Measurements from ENCODE around the gene BBS9.

BBS9 gene

GRCh38 chr7:33422825-33423645 lies 293.7 kb downstream of the BBS9 start:
- Histone ChIP-seq H3K4me1 (ENCODE audit: control insufficient read depth, insufficient read depth, low read length) (peaks cover 9% of the 10 kb centered on the region), H3K9ac (ENCODE audit: low read depth, low read length) (no peak overlapping the region)

GRCh38 chr7:33423646-33424020 lies 294.3 kb downstream of the BBS9 start:
- no peak overlapping the region for H3K4me3 ChIP-seq (ENCODE audit: low read depth, low read length)
- no peak overlapping the region for H3K9ac ChIP-seq (ENCODE audit: low read depth, low read length)
- no peaks in the 10 kb centered on the region for H3K27me3 ChIP-seq (ENCODE audit: control insufficient read depth, insufficient read depth, low read length)
- H3K36me3 ChIP-seq (ENCODE audit: control insufficient read depth, insufficient read depth, low read length) = no peaks in the 10 kb centered on the region
- peaks cover 3% of the 10 kb centered on the region for H3K4me1 ChIP-seq (ENCODE audit: control insufficient read depth, insufficient read depth, low read length)
- H3K9me3 ChIP-seq (ENCODE audit: control insufficient read depth, insufficient read depth, low read length) = no peaks in the 10 kb centered on the region

More at GRCh38 chr7:33422825-33423645, 293.7 kb downstream of the BBS9 start:
- H3K27me3 ChIP-seq (ENCODE audit: control insufficient read depth, insufficient read depth, low read length) = no peaks in the 10 kb centered on the region
- no peak overlapping the region for H3K4me3 ChIP-seq (ENCODE audit: low read depth, low read length)
- H3K36me3 ChIP-seq (ENCODE audit: control insufficient read depth, insufficient read depth, low read length) = no peaks in the 10 kb centered on the region
- H3K9me3 ChIP-seq (ENCODE audit: control insufficient read depth, insufficient read depth, low read length) = no peaks in the 10 kb centered on the region

DNA sequence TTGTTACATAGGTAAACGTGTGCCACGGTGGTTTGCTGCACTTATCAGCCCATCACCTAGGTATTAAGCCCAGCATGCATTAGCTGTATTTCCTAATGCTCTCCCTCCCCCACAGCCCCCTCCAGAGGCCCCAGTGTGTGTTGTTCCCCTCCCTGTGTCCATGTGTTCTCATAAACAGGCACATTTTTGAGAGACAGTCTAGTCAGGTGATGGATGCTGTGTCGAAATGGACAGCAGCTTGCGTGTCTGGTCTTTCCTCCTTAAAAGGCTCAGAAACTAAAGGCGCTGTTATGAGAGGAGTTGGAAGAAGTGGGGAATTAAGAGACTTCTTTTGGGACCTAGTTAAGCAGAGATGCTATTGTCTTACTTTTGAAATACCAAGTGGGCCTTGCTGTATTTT lies 296.0 kb downstream of the BBS9 start:
- Histone ChIP-seq H3K4me1 (ENCODE audit: control insufficient read depth, insufficient read depth, low read length) (no peaks in the 10 kb centered on the region), H3K4me3 (ENCODE audit: low read depth, low read length) (no peak overlapping the region), H3K36me3 (ENCODE audit: control insufficient read depth, insufficient read depth, low read length) (no peaks in the 10 kb centered on the region), H3K27me3 (ENCODE audit: control insufficient read depth, insufficient read depth, low read length) (no peaks in the 10 kb centered on the region), H3K9ac (ENCODE audit: low read depth, low read length) (no peak overlapping the region), H3K9me3 (ENCODE audit: control insufficient read depth, insufficient read depth, low read length) (no peaks in the 10 kb centered on the region)

DNA sequence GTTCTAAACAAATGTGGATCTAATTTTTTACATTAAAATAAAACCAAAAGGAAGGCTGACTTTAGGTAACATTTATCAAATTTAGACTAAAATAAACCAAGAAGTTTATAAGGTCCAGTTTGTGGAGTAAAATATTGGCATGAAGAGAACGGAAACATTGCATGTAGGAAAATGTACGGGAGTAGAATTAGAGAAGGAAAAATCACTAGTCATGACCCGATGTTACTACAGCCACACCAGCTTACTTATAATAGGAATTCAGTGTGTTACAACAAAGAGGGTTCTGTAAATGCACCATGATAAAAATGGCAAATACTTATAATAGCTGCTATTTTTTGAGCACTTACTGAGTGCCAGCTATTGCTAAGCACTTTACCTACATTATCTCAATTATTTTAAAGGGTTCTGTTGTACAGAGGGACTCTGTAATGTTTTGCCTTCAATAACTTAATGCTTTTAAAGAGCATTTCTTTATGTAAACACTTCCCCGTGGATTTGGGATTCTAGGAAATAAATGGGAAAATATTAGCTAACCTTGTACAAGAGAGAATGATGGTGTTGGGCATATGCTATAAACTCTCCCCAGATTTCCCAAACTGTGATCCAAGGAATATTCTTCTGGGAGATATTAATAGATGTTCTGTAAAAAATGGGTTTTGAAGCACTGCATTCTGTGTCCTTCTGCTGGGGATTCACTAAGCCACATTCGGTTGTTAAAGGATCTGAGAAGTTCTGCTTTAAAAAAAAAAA lies 296.7 kb downstream of the BBS9 start:
- Histone ChIP-seq H3K27me3 (ENCODE audit: control insufficient read depth, insufficient read depth, low read length) (no peaks in the 10 kb centered on the region), H3K9me3 (ENCODE audit: control insufficient read depth, insufficient read depth, low read length) (no peaks in the 10 kb centered on the region), H3K36me3 (ENCODE audit: control insufficient read depth, insufficient read depth, low read length) (no peaks in the 10 kb centered on the region), H3K4me3 (ENCODE audit: low read depth, low read length) (no peak overlapping the region), H3K4me1 (ENCODE audit: control insufficient read depth, insufficient read depth, low read length) (no peaks in the 10 kb centered on the region), H3K9ac (ENCODE audit: low read depth, low read length) (no peak overlapping the region)

DNA sequence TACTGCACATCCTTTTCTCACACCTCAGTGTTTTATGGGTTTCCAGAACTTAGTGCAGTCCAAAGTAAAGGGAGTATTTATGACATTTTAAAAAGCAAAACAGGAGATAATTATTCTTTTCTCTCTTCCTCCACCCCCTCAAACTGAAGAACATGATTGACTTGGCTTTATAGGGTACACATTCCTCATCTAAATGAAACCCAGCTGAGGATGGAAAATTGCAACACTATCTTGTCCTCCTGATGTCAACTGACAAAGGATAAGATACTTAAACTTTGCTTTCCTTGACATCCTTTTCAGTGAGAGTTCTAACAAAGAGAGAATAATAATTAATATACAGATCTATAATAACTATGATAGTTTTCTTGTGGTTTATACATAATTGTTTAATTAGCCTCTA lies 299.1 kb downstream of the BBS9 start:
- H3K9me3 ChIP-seq (ENCODE audit: control insufficient read depth, insufficient read depth, low read length) = no peaks in the 10 kb centered on the region
- H3K4me3 ChIP-seq (ENCODE audit: low read depth, low read length) = no peak overlapping the region
- no peak overlapping the region for H3K9ac ChIP-seq (ENCODE audit: low read depth, low read length)
- H3K4me1 ChIP-seq (ENCODE audit: control insufficient read depth, insufficient read depth, low read length) = no peaks in the 10 kb centered on the region
- no peaks in the 10 kb centered on the region for H3K36me3 ChIP-seq (ENCODE audit: control insufficient read depth, insufficient read depth, low read length)
- no peaks in the 10 kb centered on the region for H3K27me3 ChIP-seq (ENCODE audit: control insufficient read depth, insufficient read depth, low read length)

DNA sequence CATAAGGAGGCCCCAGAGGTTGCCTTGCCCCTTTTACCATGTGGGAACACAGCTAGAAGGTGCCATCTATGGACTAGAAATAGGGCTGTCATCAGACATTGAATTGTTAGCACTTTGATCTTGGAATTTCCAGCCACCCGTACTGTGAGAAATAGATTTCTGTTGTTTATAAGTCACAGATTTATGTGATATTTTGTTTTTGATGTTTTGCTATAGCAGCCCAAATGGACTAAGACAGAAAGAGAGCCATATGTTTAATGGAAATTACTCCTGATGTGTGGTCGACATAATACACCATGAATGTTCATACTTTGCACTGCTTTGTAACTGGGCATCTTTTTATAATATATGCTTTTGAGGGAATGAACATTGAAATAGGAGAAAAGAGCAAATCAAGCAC lies 302.2 kb downstream of the BBS9 start:
- no peaks in the 10 kb centered on the region for H3K4me1 ChIP-seq (ENCODE audit: control insufficient read depth, insufficient read depth, low read length)
- H3K9ac ChIP-seq (ENCODE audit: low read depth, low read length) = no peak overlapping the region
- no peaks in the 10 kb centered on the region for H3K9me3 ChIP-seq (ENCODE audit: control insufficient read depth, insufficient read depth, low read length)
- H3K36me3 ChIP-seq (ENCODE audit: control insufficient read depth, insufficient read depth, low read length) = no peaks in the 10 kb centered on the region
- no peaks in the 10 kb centered on the region for H3K27me3 ChIP-seq (ENCODE audit: control insufficient read depth, insufficient read depth, low read length)
- H3K4me3 ChIP-seq (ENCODE audit: low read depth, low read length) = no peak overlapping the region

GRCh38 chr7:33432821-33433220 lies 303.5 kb downstream of the BBS9 start:
- no peak overlapping the region for H3K4me3 ChIP-seq (ENCODE audit: low read depth, low read length)
- no peaks in the 10 kb centered on the region for H3K9me3 ChIP-seq (ENCODE audit: control insufficient read depth, insufficient read depth, low read length)
- H3K27me3 ChIP-seq (ENCODE audit: control insufficient read depth, insufficient read depth, low read length) = no peaks in the 10 kb centered on the region
- no peak overlapping the region for H3K9ac ChIP-seq (ENCODE audit: low read depth, low read length)
- no peaks in the 10 kb centered on the region for H3K36me3 ChIP-seq (ENCODE audit: control insufficient read depth, insufficient read depth, low read length)
- no peaks in the 10 kb centered on the region for H3K4me1 ChIP-seq (ENCODE audit: control insufficient read depth, insufficient read depth, low read length)

- H3K4me3 ChIP-seq (ENCODE audit: low read depth, low read length) = no peak overlapping the region
- no peaks in the 10 kb centered on the region for H3K9me3 ChIP-seq (ENCODE audit: control insufficient read depth, insufficient read depth, low read length)
- H3K4me1 ChIP-seq (ENCODE audit: control insufficient read depth, insufficient read depth, low read length) = no peaks in the 10 kb centered on the region
- no peak overlapping the region for H3K9ac ChIP-seq (ENCODE audit: low read depth, low read length)
- no peaks in the 10 kb centered on the region for H3K27me3 ChIP-seq (ENCODE audit: control insufficient read depth, insufficient read depth, low read length)
- H3K36me3 ChIP-seq (ENCODE audit: control insufficient read depth, insufficient read depth, low read length) = no peaks in the 10 kb centered on the region
Observed at GRCh38 chr7:33433357-33433756, 304.0 kb downstream of the BBS9 start.

DNA sequence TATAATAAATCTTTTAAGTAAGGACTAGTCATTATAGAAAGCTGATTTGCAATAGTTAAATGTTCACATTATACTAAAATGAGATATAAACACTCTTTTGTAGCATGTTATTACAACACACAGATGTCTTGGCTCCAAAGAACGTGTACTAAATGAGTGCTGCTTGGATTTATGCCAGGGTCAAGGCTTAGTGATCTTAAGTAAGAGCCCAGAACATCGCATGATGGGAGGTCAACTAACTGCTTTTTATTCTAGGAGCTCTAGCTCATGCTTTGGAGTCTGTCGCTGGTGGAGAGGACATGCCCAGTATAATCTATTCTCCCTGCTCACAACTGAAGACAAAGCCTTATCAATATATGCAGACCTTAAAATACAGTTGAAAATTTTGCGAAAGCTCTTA lies 315.1 kb downstream of the BBS9 start:
- Histone ChIP-seq H3K4me3 (ENCODE audit: low read depth, low read length) (no peak overlapping the region), H3K9me3 (ENCODE audit: control insufficient read depth, insufficient read depth, low read length) (no peaks in the 10 kb centered on the region), H3K36me3 (ENCODE audit: control insufficient read depth, insufficient read depth, low read length) (no peaks in the 10 kb centered on the region), H3K4me1 (ENCODE audit: control insufficient read depth, insufficient read depth, low read length) (no peaks in the 10 kb centered on the region), H3K27me3 (ENCODE audit: control insufficient read depth, insufficient read depth, low read length) (no peaks in the 10 kb centered on the region), H3K9ac (ENCODE audit: low read depth, low read length) (no peak overlapping the region)

DNA sequence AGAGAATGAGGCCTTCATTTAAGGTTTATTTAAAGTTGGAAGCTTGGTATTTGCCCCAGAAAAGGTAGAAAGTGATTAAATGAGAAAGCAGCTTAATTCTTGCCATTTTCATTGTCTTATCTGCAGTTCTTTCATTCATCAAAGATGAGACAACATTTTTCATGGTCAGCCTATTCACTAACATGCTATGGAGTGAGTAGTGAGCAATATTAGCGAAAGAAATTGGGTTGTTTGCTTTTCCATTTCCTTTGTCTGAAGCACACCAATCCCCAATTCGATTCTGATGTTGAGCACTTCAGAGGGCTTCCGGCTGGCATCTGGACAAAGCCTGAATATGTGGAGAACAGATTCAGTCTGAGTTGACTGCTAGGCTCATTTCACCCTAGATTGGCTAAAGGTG lies 317.2 kb downstream of the BBS9 start:
- H3K4me3 ChIP-seq (ENCODE audit: low read depth, low read length) = no peak overlapping the region
- no peaks in the 10 kb centered on the region for H3K36me3 ChIP-seq (ENCODE audit: control insufficient read depth, insufficient read depth, low read length)
- H3K9ac ChIP-seq (ENCODE audit: low read depth, low read length) = no peak overlapping the region
- H3K4me1 ChIP-seq (ENCODE audit: control insufficient read depth, insufficient read depth, low read length) = no peaks in the 10 kb centered on the region
- no peaks in the 10 kb centered on the region for H3K9me3 ChIP-seq (ENCODE audit: control insufficient read depth, insufficient read depth, low read length)
- no peaks in the 10 kb centered on the region for H3K27me3 ChIP-seq (ENCODE audit: control insufficient read depth, insufficient read depth, low read length)

GRCh38 chr7:33448035-33448434 lies 318.7 kb downstream of the BBS9 start:
- Histone ChIP-seq H3K9me3 (ENCODE audit: control insufficient read depth, insufficient read depth, low read length) (no peaks in the 10 kb centered on the region), H3K9ac (ENCODE audit: low read depth, low read length) (no peak overlapping the region), H3K4me3 (ENCODE audit: low read depth, low read length) (no peak overlapping the region), H3K27me3 (ENCODE audit: control insufficient read depth, insufficient read depth, low read length) (no peaks in the 10 kb centered on the region), H3K4me1 (ENCODE audit: control insufficient read depth, insufficient read depth, low read length) (no peaks in the 10 kb centered on the region), H3K36me3 (ENCODE audit: control insufficient read depth, insufficient read depth, low read length) (no peaks in the 10 kb centered on the region)

DNA sequence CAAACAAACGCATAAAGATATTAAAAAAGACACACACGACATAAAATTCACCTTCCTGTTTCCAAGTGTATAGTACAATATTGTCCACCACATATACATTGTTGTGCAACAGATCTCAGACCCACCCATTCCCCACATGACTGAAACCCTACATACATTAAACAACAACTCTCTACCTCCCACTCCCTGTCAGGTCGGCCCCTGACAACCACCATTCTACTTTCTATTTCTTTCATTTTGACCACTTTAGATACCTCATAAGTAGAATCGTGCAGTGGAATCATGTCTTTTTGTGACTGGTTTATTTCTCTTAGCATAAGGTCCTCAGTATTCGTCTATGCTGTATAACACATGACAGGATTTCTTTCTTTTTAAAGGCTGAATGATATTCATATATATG lies 320.5 kb downstream of the BBS9 start:
- H3K4me3 ChIP-seq (ENCODE audit: low read depth, low read length) = no peak overlapping the region
- H3K4me1 ChIP-seq (ENCODE audit: control insufficient read depth, insufficient read depth, low read length) = no peaks in the 10 kb centered on the region
- no peaks in the 10 kb centered on the region for H3K36me3 ChIP-seq (ENCODE audit: control insufficient read depth, insufficient read depth, low read length)
- no peaks in the 10 kb centered on the region for H3K27me3 ChIP-seq (ENCODE audit: control insufficient read depth, insufficient read depth, low read length)
- no peaks in the 10 kb centered on the region for H3K9me3 ChIP-seq (ENCODE audit: control insufficient read depth, insufficient read depth, low read length)
- no peak overlapping the region for H3K9ac ChIP-seq (ENCODE audit: low read depth, low read length)

Data from iPS-15b (cell line).